ENCODE data around the gene CIB1. TPM values are rescaled to one million over a fixed set of nuclear protein-coding genes. Genes with fewer than 3 reads are reported as not detected.

CIB1 gene
- total RNA-seq, 2 donors from 2014 or later: 36.6 to 59.0 TPM

GRCh38 chr15:90257776-90258175 is 24.0 kb upstream of the CIB1 start:
- DNase-seq (no peak), ATAC-seq (no peak)
- intact Hi-C loops (cut with DNase I): no loop called here
- Histone ChIP-seq H3K9me3 (no peaks in the 10 kb centered on the region), H3K27me3 (no peaks in the 10 kb centered on the region), H3K4me1 (no peaks in the 10 kb centered on the region), H3K4me3 (no peak overlapping the region), H3K36me3 (replicated peaks in 1 of 2; ENCODE audit: insufficient read depth in 1 of 2, low read depth in 2 of 2) (no peaks in the 10 kb centered on the region), H3K27ac (no peak overlapping the region)
- 84 to 90% methylated on average over 7 of the region's 7 CpGs for WGBS, 2 donors
- TF ChIP-seq CTCF (IDR thresholded peaks at IDR 0.05) (no peak), POLR2A (IDR thresholded peaks at IDR 0.05) (no peak)

- peak within 1 kb of the TSS in 3 of 4 donors; percentile 45 to 64 (median 59) for H3K27ac ChIP-seq
- 0 to 2% methylated on average over 23 to 42 of the region's 44 CpGs for WGBS, 2 donors
- DNase-seq (peak; percentile 94 to 99 (median 98)), ATAC-seq (peak; percentile 99)
- TF ChIP-seq CTCF (IDR thresholded peaks at IDR 0.05): peak in 3 of 7 experiments; percentile 19 to 24 (median 20)
- peak; percentile 9 to 70 (median 52) for TF ChIP-seq POLR2A (IDR thresholded peaks at IDR 0.05)
- H3K4me1 ChIP-seq: peaks cover 10% of the 10 kb centered on the region
- peak within 1 kb of the TSS in 1 of 2 donors; percentile 12 for H3K4me3 ChIP-seq
- H3K27me3 ChIP-seq: no peaks in the 10 kb centered on the region
- no peaks in the 10 kb centered on the region for H3K9me3 ChIP-seq
- no peaks in the 10 kb centered on the region for H3K36me3 ChIP-seq (replicated peaks in 1 of 2; ENCODE audit: insufficient read depth in 1 of 2, low read depth in 2 of 2)
- intact Hi-C loops (cut with DNase I): no loop called here
Observed at GRCh38 chr15:90249203-90249863, 15.6 kb upstream of the CIB1 start, which contains the start of gene TTLL13. Gene TTLL13, plus strand, starts transcription at chr15:90249556. Its CDS starts 1,075 bp downstream, at chr15:90250631.

GRCh38 chr15:90248789-90249202 is 15.1 kb upstream of the CIB1 start:
- Histone ChIP-seq H3K4me1 (peaks cover 10% of the 10 kb centered on the region), H3K27me3 (no peaks in the 10 kb centered on the region), H3K27ac (peak overlapping the region in 1 of 4 donors; percentile 59), H3K36me3 (replicated peaks in 1 of 2; ENCODE audit: insufficient read depth in 1 of 2, low read depth in 2 of 2) (no peaks in the 10 kb centered on the region), H3K9me3 (no peaks in the 10 kb centered on the region), H3K4me3 (no peak overlapping the region)
- TF ChIP-seq CTCF (IDR thresholded peaks at IDR 0.05) (no peak), POLR2A (IDR thresholded peaks at IDR 0.05) (no peak)
- DNase-seq (no peak), ATAC-seq (peak; percentile 6)
- intact Hi-C loops (cut with DNase I): no loop called here
- WGBS, 2 donors: 63 to 69% methylated on average over 2 to 6 of the region's 6 CpGs

GRCh38 chr15:90243943-90244639 is 10.3 kb upstream of the CIB1 start:
- TF ChIP-seq CTCF (IDR thresholded peaks at IDR 0.05) (no peak), POLR2A (IDR thresholded peaks at IDR 0.05) (no peak)
- DNase-seq: no peak
- Histone ChIP-seq H3K36me3 (replicated peaks in 1 of 2; ENCODE audit: insufficient read depth in 1 of 2, low read depth in 2 of 2) (peaks cover 0 to 4% of the 10 kb centered on the region in 2 donors), H3K9me3 (no peaks in the 10 kb centered on the region), H3K4me3 (no peak overlapping the region), H3K4me1 (peaks cover 4% of the 10 kb centered on the region), H3K27me3 (no peaks in the 10 kb centered on the region), H3K27ac (no peak overlapping the region)
- no peak for ATAC-seq
- WGBS, 2 donors: 68% methylated on average over 10 of the region's 10 CpGs
- intact Hi-C loops (cut with DNase I): no loop called here
